HepG2 (cell line): Measurements from ENCODE around the gene TTLL11. TPM values are rescaled to one million over a fixed set of nuclear protein-coding genes. Genes with fewer than 3 reads are reported as not detected.

Experiments used
- ATAC-seq: fragments of 200-7000 bp; cut with Tn5 transposase; 3 replicates; pipeline ENCODE4 v1.9.1; 2020; ENCODE audit warnings: mild to moderate bottlenecking, moderate library complexity
- BruUV-seq: library from RNA; stranded (reverse); fragments of 400-500 nt; replicated peaks from 2 replicates; lab custom pipeline; 2021; lab: Mats Ljungman, UMichigan
- CTCF ChIA-PET: fragments of 300-600 bp; formaldehyde crosslinking; extraction: SDS; loops from one replicate; lab custom pipeline; 2021; ENCODE audit warnings: low total read pairs, inconsistent platforms, low intra/inter-chr PET ratio; lab: Yijun Ruan, JAX
- POLR2A ChIA-PET: fragments of 350-600 bp; sonication (Branson Sonifier 250); formaldehyde crosslinking; loops from one replicate; lab custom pipeline; 2020; ENCODE audit warnings: antibody characterized with exemption, inconsistent platforms; lab: Yijun Ruan, JAX
- DNase-seq: peaks from one replicate; pipeline ENCODE4 v3.0.0-alpha.2; 2015; ENCODE audit warnings: low spot score
- FAIRE-seq: peaks from 3 replicates; lab custom pipeline; 2011; peaks lifted over from hg19 to GRCh38; lab: Jason Lieb, UNC
- H2AFZ ChIP-seq: one replicate; pipeline ENCODE4 v1.6.1; 2011; ENCODE audit warnings: low read length, inconsistent platforms
- H3K27ac ChIP-seq: fragments of 300-600 bp; 3 replicates; pipeline ENCODE4 v1.8.0; 2011; ENCODE audit warnings: mixed run types, mild to moderate bottlenecking, mixed read lengths, low read length, inconsistent platforms; ENCODE audit not compliant: insufficient read depth; ENCODE audit errors: extremely low read length
- H3K27me3 ChIP-seq, 2 experiments: fragments of 200-600 bp in 1 of 2; 2 replicates in 1 of 2; 3 replicates in 1 of 2; pipeline versions ENCODE4 v1.6.0 to v1.8.0; 2011; ENCODE audit warnings: low read length in 2 of 2, mild to moderate bottlenecking in 2 of 2, moderate library complexity in 2 of 2, inconsistent platforms in 1 of 2; ENCODE audit not compliant: insufficient read depth in 2 of 2, control insufficient read depth in 1 of 2
- H3K36me3 ChIP-seq, 2 experiments: fragments of 200-600 bp in 1 of 2; replicated peaks in 1 of 2; 2 replicates in 1 of 2; 3 replicates in 1 of 2; pipeline versions ENCODE4 v1.5.1 to v1.8.0; 2011; ENCODE audit warnings: low read length in 2 of 2, inconsistent platforms in 1 of 2; ENCODE audit not compliant: insufficient read depth in 2 of 2, control insufficient read depth in 1 of 2
- H3K4me1 ChIP-seq: 2 replicates; pipeline ENCODE4 v1.5.1; 2012; ENCODE audit warnings: low read length, inconsistent platforms; ENCODE audit not compliant: insufficient read depth
- H3K4me2 ChIP-seq: 2 replicates; pipeline ENCODE4 v1.6.0; 2011; ENCODE audit warnings: low read depth, low read length, inconsistent platforms
- H3K4me3 ChIP-seq, 3 experiments: fragments of 200-600 bp in 1 of 3; sonication (generic), shearing (Covaris generic) in 1 of 3; replicated peaks in 1 of 3; 2 replicates each; pipeline ENCODE4 v1.5.1; 2011 to 2016; ENCODE audit warnings: low read length in 3 of 3, inconsistent platforms in 2 of 3, low read depth in 2 of 3, mild to moderate bottlenecking in 2 of 3, control low read depth in 1 of 3, mixed read lengths in 1 of 3; ENCODE audit not compliant: insufficient read depth in 1 of 3
- H3K79me2 ChIP-seq: one replicate; pipeline ENCODE4 v1.6.1; 2011; ENCODE audit warnings: low read length, inconsistent platforms; ENCODE audit not compliant: insufficient read depth
- H3K9ac ChIP-seq: 2 replicates; pipeline ENCODE4 v1.6.0; 2011; ENCODE audit warnings: mild to moderate bottlenecking, low read depth, low read length, inconsistent platforms; ENCODE audit not compliant: insufficient read depth
- H3K9me3 ChIP-seq: 2 replicates; pipeline ENCODE4 v1.5.1; 2012; ENCODE audit warnings: mild to moderate bottlenecking, low read length
- H4K20me1 ChIP-seq: 2 replicates; pipeline ENCODE4 v1.6.0; 2011; ENCODE audit warnings: inconsistent platforms, mild to moderate bottlenecking, low read length, moderate library complexity; ENCODE audit not compliant: insufficient read depth
- CC2D1A ChIP-seq: sonication (generic); formaldehyde crosslinking; IDR thresholded peaks from 2 replicates; pipeline ENCODE4 v1.8.1; 2023; ENCODE audit warnings: mild to moderate bottlenecking, missing genetic modification reagents
- HES4 ChIP-seq: sonication (generic); formaldehyde crosslinking; IDR thresholded peaks from 2 replicates; pipeline ENCODE4 v1.9.0; 2021; ENCODE audit warnings: mild to moderate bottlenecking, missing genetic modification reagents, borderline replicate concordance
- ISL2 ChIP-seq: sonication (generic); formaldehyde crosslinking; IDR thresholded peaks from 2 replicates; pipeline ENCODE4 v1.5.0; 2020; ENCODE audit warnings: missing genetic modification reagents
- WGBS: methylation state at CpG from one replicate; pipeline ENCODE4 v1.1.6; 2017; ENCODE audit warnings: low lambda C conversion rate; 5-methylcytosine and 5-hydroxymethylcytosine counted together
- in situ Hi-C: cut with HindIII; loops from 2 replicates; pipeline ENCODE4 v1.10.0; 2017; ENCODE audit warnings: low pct_unique_long_range_greater_than_20kb; ENCODE audit not compliant: extremely low pct_ligation_motif_present
- intact Hi-C: fragments of 100-400 bp; cut with micrococcal nuclease; formaldehyde crosslinking; loops from one replicate; pipeline ENCODE4 v1.10.0; 2022; ENCODE audit not compliant: unreplicated experiment
- polyA plus RNA-seq, 8 experiments: library from polyadenylated mRNA; depleted of rRNA in 3 of 8; stranded (reverse) in 7 of 8; unstranded in 1 of 8; fragments of >200 nt; fragmentation: Illumina TruSeq in 4 of 8; extraction: Trizol in 4 of 8; gene quantifications; 2 replicates each; pipeline versions ENCODE4 v1.2.1 to v1.2.3, GENCODE V29; 2011 to 2016; ENCODE audit warnings: low read depth in 4 of 8, missing spikeins in 1 of 8, mixed read lengths in 1 of 8; ENCODE audit not compliant: insufficient read depth in 1 of 8
- total RNA-seq, 5 experiments: library from RNA; depleted of rRNA; stranded (reverse); fragments of >200 nt; fragmentation: Illumina TruSeq; extraction: Trizol; gene quantifications; 2 replicates each; pipeline ENCODE4 v1.2.3, GENCODE V29; 2016; ENCODE audit warnings: low read depth in 1 of 5
- TF ChIP-seq, protein P1 (sequence below): sonication (generic); formaldehyde crosslinking; IDR thresholded peaks from 2 replicates; pipeline ENCODE4 v1.5.0; 2020; ENCODE audit warnings: mild to moderate bottlenecking, missing genetic modification reagents, borderline replicate concordance
- TF ChIP-seq, protein P2 (sequence below): IDR thresholded peaks from 2 replicates; pipeline ENCODE4 v1.6.1; 2016; ENCODE audit warnings: low read depth, borderline replicate concordance

The TTLL11 gene
- total and polyA plus RNA-seq, 2 of the 13 experiments (the other 11 are each of a cell fraction or from before 2014, with no cell fraction given), result 4.5 to 5.2 TPM

DNA sequence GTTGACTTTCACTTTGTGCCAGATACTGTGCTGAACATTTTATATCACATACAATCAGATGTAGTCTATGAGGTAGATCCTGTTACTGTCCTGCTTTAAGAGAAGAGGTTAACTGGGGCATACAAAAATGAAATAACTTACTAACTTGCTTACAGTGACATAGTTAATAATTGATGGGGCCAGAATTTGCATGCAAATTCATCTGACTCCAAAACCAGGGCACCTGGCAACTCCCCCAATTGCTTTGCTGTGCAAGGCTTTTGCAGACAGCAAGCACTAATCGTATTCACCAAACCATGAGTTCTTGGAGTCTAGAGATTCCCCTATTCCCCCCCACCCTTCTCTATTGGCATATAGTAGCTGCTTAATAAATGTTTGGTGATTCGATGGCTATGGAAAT, 155.9 kb downstream of the TTLL11 start:
- intact Hi-C loops, result no loop called here

More for the DNA sequence above, 155.9 kb downstream of the TTLL11 start:
- H3K27ac ChIP-seq, result no peak overlapping the region
- no peaks in the 10 kb centered on the region for H3K9me3 ChIP-seq
- CTCF ChIA-PET, result no interaction called here
- in situ Hi-C loops, result no loop called here
- H3K4me1 ChIP-seq, result peaks cover 8% of the 10 kb centered on the region
- DNase-seq (no peak), ATAC-seq (no peak), FAIRE-seq (no peak)
- H3K4me2 ChIP-seq, result no peak overlapping the region
- H3K79me2 ChIP-seq, result no peaks in the 10 kb centered on the region
- no peak overlapping the region for H2AFZ ChIP-seq
- 33% methylated on average over 2 of the region's 2 CpGs for WGBS
- no peaks in the 10 kb centered on the region; the same call in 1 of the 2 replicates for H4K20me1 ChIP-seq
- H3K36me3 ChIP-seq, result no peaks in the 10 kb centered on the region
- BruUV-seq, result no TSS peak
- POLR2A ChIA-PET, result no interaction called here
- H3K27me3 ChIP-seq, result peaks cover 0 to 3% of the 10 kb centered on the region in 2 experiments; a peak in 1 of 5 replicates
- no peak overlapping the region for H3K4me3 ChIP-seq
- H3K9ac ChIP-seq, result no peak overlapping the region
- TF ChIP-seq HES4 (no peak), CC2D1A (CRISPR knock-in tag) (no peak), ISL2 (CRISPR knock-in tag) (no peak)
- TF ChIP-seq, protein P1, sequence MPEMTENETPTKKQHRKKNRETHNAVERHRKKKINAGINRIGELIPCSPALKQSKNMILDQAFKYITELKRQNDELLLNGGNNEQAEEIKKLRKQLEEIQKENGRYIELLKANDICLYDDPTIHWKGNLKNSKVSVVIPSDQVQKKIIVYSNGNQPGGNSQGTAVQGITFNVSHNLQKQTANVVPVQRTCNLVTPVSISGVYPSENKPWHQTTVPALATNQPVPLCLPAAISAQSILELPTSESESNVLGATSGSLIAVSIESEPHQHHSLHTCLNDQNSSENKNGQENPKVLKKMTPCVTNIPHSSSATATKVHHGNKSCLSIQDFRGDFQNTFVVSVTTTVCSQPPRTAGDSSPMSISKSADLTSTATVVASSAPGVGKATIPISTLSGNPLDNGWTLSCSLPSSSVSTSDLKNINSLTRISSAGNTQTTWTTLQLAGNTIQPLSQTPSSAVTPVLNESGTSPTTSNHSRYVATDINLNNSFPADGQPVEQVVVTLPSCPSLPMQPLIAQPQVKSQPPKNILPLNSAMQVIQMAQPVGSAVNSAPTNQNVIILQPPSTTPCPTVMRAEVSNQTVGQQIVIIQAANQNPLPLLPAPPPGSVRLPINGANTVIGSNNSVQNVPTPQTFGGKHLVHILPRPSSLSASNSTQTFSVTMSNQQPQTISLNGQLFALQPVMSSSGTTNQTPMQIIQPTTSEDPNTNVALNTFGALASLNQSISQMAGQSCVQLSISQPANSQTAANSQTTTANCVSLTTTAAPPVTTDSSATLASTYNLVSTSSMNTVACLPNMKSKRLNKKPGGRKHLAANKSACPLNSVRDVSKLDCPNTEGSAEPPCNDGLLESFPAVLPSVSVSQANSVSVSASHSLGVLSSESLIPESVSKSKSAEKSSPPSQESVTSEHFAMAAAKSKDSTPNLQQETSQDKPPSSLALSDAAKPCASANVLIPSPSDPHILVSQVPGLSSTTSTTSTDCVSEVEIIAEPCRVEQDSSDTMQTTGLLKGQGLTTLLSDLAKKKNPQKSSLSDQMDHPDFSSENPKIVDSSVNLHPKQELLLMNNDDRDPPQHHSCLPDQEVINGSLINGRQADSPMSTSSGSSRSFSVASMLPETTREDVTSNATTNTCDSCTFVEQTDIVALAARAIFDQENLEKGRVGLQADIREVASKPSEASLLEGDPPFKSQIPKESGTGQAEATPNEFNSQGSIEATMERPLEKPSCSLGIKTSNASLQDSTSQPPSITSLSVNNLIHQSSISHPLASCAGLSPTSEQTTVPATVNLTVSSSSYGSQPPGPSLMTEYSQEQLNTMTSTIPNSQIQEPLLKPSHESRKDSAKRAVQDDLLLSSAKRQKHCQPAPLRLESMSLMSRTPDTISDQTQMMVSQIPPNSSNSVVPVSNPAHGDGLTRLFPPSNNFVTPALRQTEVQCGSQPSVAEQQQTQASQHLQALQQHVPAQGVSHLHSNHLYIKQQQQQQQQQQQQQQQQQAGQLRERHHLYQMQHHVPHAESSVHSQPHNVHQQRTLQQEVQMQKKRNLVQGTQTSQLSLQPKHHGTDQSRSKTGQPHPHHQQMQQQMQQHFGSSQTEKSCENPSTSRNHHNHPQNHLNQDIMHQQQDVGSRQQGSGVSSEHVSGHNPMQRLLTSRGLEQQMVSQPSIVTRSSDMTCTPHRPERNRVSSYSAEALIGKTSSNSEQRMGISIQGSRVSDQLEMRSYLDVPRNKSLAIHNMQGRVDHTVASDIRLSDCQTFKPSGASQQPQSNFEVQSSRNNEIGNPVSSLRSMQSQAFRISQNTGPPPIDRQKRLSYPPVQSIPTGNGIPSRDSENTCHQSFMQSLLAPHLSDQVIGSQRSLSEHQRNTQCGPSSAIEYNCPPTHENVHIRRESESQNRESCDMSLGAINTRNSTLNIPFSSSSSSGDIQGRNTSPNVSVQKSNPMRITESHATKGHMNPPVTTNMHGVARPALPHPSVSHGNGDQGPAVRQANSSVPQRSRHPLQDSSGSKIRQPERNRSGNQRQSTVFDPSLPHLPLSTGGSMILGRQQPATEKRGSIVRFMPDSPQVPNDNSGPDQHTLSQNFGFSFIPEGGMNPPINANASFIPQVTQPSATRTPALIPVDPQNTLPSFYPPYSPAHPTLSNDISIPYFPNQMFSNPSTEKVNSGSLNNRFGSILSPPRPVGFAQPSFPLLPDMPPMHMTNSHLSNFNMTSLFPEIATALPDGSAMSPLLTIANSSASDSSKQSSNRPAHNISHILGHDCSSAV (CRISPR knock-in tag), result no peak
- TF ChIP-seq, protein P2, sequence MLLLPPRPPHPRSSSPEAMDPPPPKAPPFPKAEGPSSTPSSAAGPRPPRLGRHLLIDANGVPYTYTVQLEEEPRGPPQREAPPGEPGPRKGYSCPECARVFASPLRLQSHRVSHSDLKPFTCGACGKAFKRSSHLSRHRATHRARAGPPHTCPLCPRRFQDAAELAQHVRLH (CRISPR knock-in tag), result no peak
- TF ChIP-seq, all 625 proteins: peak for 0
